ENCODE results near the gene TSPEAR.

- TF ChIP-seq, protein P1, sequence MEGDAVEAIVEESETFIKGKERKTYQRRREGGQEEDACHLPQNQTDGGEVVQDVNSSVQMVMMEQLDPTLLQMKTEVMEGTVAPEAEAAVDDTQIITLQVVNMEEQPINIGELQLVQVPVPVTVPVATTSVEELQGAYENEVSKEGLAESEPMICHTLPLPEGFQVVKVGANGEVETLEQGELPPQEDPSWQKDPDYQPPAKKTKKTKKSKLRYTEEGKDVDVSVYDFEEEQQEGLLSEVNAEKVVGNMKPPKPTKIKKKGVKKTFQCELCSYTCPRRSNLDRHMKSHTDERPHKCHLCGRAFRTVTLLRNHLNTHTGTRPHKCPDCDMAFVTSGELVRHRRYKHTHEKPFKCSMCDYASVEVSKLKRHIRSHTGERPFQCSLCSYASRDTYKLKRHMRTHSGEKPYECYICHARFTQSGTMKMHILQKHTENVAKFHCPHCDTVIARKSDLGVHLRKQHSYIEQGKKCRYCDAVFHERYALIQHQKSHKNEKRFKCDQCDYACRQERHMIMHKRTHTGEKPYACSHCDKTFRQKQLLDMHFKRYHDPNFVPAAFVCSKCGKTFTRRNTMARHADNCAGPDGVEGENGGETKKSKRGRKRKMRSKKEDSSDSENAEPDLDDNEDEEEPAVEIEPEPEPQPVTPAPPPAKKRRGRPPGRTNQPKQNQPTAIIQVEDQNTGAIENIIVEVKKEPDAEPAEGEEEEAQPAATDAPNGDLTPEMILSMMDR (IDR thresholded peaks at IDR 0.05), result no peak
- no peak for TF ChIP-seq ZNF263 (CRISPR knock-in tag; IDR thresholded peaks at IDR 0.05; ENCODE audit: low read depth)
- TF ChIP-seq, protein P2, sequence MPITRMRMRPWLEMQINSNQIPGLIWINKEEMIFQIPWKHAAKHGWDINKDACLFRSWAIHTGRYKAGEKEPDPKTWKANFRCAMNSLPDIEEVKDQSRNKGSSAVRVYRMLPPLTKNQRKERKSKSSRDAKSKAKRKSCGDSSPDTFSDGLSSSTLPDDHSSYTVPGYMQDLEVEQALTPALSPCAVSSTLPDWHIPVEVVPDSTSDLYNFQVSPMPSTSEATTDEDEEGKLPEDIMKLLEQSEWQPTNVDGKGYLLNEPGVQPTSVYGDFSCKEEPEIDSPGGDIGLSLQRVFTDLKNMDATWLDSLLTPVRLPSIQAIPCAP (CRISPR knock-in tag; IDR thresholded peaks at IDR 0.05), result no peak
- TF ChIP-seq FOXK1 (CRISPR knock-in tag; IDR thresholded peaks at IDR 0.05), result no peak
- TF ChIP-seq, protein P3, sequence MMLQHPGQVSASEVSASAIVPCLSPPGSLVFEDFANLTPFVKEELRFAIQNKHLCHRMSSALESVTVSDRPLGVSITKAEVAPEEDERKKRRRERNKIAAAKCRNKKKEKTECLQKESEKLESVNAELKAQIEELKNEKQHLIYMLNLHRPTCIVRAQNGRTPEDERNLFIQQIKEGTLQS (CRISPR knock-in tag; conservative IDR thresholded peaks at IDR 0.05), result no peak
- TF ChIP-seq ATF2 (CRISPR knock-in tag; IDR thresholded peaks at IDR 0.05; ENCODE audit: borderline replicate concordance, low read depth), result no peak
Measured at GRCh38 chr21:44574457-44575306, 136.7 kb downstream of the TSPEAR start.
